Brain microvascular endothelial cell (primary cell): Measurements from ENCODE around the gene RXRA.

Experiments used
- DNase-seq: peaks from one replicate; pipeline ENCODE4 v3.0.0-alpha.2; 2020
- H3K27ac ChIP-seq: fragments of 250-450 bp; sonication (Bioruptor Pico); 2 replicates; pipeline ENCODE4 v1.5.1; 2020; ENCODE audit warnings: mild to moderate bottlenecking, moderate library complexity
- H3K27me3 ChIP-seq: fragments of 250-450 bp; sonication (Bioruptor Pico); replicated peaks from 2 replicates; pipeline ENCODE4 v1.5.1; 2020; ENCODE audit warnings: mild to moderate bottlenecking
- H3K36me3 ChIP-seq: fragments of 250-450 bp; sonication (Bioruptor Pico); replicated peaks from 2 replicates; pipeline ENCODE4 v1.5.1; 2020; ENCODE audit warnings: mild to moderate bottlenecking
- H3K4me3 ChIP-seq: 2 replicates; pipeline ENCODE4 v1.5.1; 2011; ENCODE audit warnings: low read depth, mild to moderate bottlenecking, control low read depth, low read length, moderate library complexity
- CTCF ChIP-seq: IDR thresholded peaks from 2 replicates; pipeline ENCODE4 v1.5.1; 2011; ENCODE audit warnings: low read depth, mild to moderate bottlenecking, moderate library complexity, low read length, control low read depth, inconsistent platforms; ENCODE audit errors: missing control alignments
- in situ Hi-C: cut with HindIII; loops from 2 replicates; pipeline ENCODE4 v1.10.0; 2017; ENCODE audit warnings: low sequenced_read_pairs, low pct_ligation_motif_present

Gene RXRA

GRCh38 chr9:134455537-134455933, 129.3 kb downstream of the RXRA start:
- no peak overlapping the region for H3K4me3 ChIP-seq

GRCh38 chr9:134455934-134456755, 129.9 kb downstream of the RXRA start:
- H3K27me3 ChIP-seq: no peaks in the 10 kb centered on the region
- peak; percentile 95 for DNase-seq
- in situ Hi-C loops: loop anchor here (25.0 kb wide), 1 partner anchor 106 kb away; no protein-coding TSS in a partner anchor
- peak overlapping the region; percentile 15 for H3K4me3 ChIP-seq
- peak overlapping the region; percentile 99 for H3K27ac ChIP-seq
- no peaks in the 10 kb centered on the region for H3K36me3 ChIP-seq
- TF ChIP-seq CTCF: peak; percentile 29

More at GRCh38 chr9:134455537-134455933, 129.3 kb downstream of the RXRA start:
- TF ChIP-seq CTCF: no peak
- H3K27ac ChIP-seq: peak overlapping the region; percentile 99
- DNase-seq: no peak
- no peaks in the 10 kb centered on the region for H3K27me3 ChIP-seq
- H3K36me3 ChIP-seq: no peaks in the 10 kb centered on the region
- in situ Hi-C loops: loop anchor here (25.0 kb wide), 1 partner anchor 107 kb away; no protein-coding TSS in a partner anchor

- H3K27ac ChIP-seq: peak overlapping the region; percentile 99
- H3K27me3 ChIP-seq: no peaks in the 10 kb centered on the region
- no peak for TF ChIP-seq CTCF
- in situ Hi-C loops: loop anchor here (25.0 kb wide), 1 partner anchor 105 kb away; no protein-coding TSS in a partner anchor
- no peak for DNase-seq
- no peaks in the 10 kb centered on the region for H3K36me3 ChIP-seq
- no peak overlapping the region for H3K4me3 ChIP-seq
Observed at GRCh38 chr9:134456756-134457305, 130.6 kb downstream of the RXRA start.

- TF ChIP-seq CTCF: no peak
- DNase-seq: no peak
- no peak overlapping the region for H3K4me3 ChIP-seq
- H3K27me3 ChIP-seq: no peaks in the 10 kb centered on the region
- in situ Hi-C loops: loop anchor here (25.0 kb wide), 1 partner anchor 105 kb away; no protein-coding TSS in a partner anchor
- no peaks in the 10 kb centered on the region for H3K36me3 ChIP-seq
- H3K27ac ChIP-seq: no peak overlapping the region
Observed at GRCh38 chr9:134457321-134458206, 131.3 kb downstream of the RXRA start.

- no peak overlapping the region for H3K4me3 ChIP-seq
- H3K27me3 ChIP-seq: no peaks in the 10 kb centered on the region
- no peaks in the 10 kb centered on the region for H3K36me3 ChIP-seq
- no peak for DNase-seq
- no peak overlapping the region for H3K27ac ChIP-seq
- in situ Hi-C loops: loop anchor here (25.0 kb wide), 1 partner anchor 104 kb away; no protein-coding TSS in a partner anchor
- TF ChIP-seq CTCF: no peak
Observed at GRCh38 chr9:134458207-134459108, 132.2 kb downstream of the RXRA start.
